ENCODE measurements around the gene MAGEA8. TPM values are rescaled to one million over a fixed set of nuclear protein-coding genes. Genes with fewer than 3 reads are reported as not detected.
"Not testable (repeated sequence)": the region's sequence is repeated elsewhere in the genome, so short reads cannot be mapped to it uniquely, and the experiment has no call there.

The MAGEA8 gene
- total RNA-seq, 2 donors from 2014 or later: not detected

DNA sequence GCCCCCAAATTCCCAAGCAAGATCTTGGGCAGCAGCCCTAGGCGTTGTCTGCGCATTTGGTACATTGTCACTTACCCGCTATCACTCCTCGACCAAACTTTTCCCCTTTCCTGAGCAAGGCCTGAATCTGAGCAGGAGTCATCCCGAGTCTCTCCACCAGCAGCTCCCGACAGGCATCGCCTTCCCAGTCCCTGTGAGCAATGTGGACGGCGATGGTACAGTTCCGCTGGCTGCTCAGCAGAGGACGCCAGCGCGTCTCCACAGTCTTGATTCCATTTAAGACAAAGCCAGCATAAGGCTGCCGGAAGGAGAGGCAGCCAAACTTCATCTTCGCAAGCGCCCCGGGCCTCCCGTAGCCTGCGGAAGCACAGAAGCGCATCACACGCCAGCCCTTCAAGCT is 52.6 kb downstream of the MAGEA8 start:
- not testable (repeated sequence) for H3K36me3 ChIP-seq; H3K27me3 ChIP-seq (replicated peaks; ENCODE audit: insufficient read depth); DNase-seq (ENCODE audit: low spot score); H3K9me3 ChIP-seq; H3K27ac ChIP-seq; H3K4me1 ChIP-seq (ENCODE audit: control insufficient read depth in 1 of 2, low read depth in 2 of 2); H3K4me3 ChIP-seq; ATAC-seq (ENCODE audit: insufficient number of reproducible peaks, low FRiP score, low read depth)

Other genes starting within 250 kb of the MAGEA8 start
- gene TMEM185A, start 249.4 kb upstream of the MAGEA8 start, total RNA-seq: 10 to 100 TPM; 17.6 to 21.5 TPM
- gene MAGEA11, start 169.1 kb upstream of the MAGEA8 start, total RNA-seq: not detected
- 1 to 10 TPM in 1 of 2 donors, under 1 TPM in 1; 0.54 to 2.0 TPM for gene HSFX1, start 107.1 kb upstream of the MAGEA8 start, total RNA-seq
- gene MAGEA9, start 99.3 kb upstream of the MAGEA8 start, total RNA-seq: not detected
- not detected for gene HSFX4, start 48.4 kb downstream of the MAGEA8 start, total RNA-seq
- gene EOLA2, start 57.3 kb downstream of the MAGEA8 start, total RNA-seq: 10 to 100 TPM; 34.6 to 56.7 TPM

Data from thoracic aorta (tissue), 2 donors.